ENCODE measurements around the gene ARFGEF3. TPM values are rescaled to one million over a fixed set of nuclear protein-coding genes. Genes with fewer than 3 reads are reported as not detected.

Gene ARFGEF3
- total RNA-seq, 1 experiment from 2014 or later, result 3.3 TPM

DNA sequence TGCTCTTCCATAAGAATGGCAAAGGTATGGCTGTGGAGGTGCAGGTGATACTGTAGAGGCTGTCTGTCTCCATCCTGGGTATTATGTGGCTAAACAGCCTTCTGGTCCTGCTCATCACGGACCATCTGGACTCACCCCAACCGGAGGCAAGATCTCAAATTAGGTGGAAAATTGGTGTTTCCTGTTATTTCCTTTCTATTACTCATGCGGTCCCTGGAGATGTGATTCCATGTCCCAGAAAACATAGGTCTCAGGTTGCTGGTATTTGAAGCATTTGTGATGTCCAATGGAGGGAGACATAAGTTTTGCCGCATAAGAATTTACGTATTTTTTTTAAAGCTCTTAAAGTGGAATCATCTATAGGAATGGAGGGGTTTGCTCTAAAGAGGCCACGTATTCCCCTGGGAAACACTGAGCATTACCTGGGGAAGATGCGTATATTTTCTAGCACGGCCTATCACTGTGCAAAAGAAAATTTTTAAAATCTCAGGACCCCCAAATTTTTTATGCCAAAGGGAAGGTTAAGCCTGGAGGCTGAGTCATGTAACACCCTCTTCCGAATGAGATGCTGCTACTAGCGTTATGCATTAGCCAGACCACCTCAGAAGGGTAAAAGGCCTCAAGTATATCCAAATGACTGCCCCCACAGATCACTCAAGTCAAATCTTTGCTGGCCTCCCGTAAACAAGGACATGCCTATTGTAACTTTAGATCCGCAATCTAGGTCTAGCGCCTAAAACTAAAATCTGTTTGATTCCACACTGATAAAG, 78.9 kb downstream of the ARFGEF3 start:
- DNase-seq (ENCODE audit: low read depth), result peak; percentile 86

DNA sequence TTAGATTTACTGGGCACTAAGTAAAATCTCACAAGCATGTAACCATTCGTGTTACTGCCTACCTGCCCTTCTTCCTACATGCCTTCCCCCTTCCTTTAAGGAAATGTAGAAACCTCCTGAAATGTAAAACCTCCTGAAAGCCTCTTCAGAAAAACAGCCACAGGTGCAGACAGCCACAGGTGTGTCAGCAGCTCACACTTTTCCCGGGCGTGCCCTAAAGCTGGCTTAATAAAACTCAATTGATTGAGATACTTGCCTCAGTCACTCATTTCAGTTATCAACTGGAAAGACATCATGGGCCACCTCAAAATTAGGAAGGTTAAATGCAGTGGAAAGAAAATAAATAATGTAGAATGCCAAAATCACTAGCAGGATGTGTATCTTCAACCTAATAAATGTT, 79.6 kb downstream of the ARFGEF3 start:
- DNase-seq (ENCODE audit: low read depth), result no peak

DNA sequence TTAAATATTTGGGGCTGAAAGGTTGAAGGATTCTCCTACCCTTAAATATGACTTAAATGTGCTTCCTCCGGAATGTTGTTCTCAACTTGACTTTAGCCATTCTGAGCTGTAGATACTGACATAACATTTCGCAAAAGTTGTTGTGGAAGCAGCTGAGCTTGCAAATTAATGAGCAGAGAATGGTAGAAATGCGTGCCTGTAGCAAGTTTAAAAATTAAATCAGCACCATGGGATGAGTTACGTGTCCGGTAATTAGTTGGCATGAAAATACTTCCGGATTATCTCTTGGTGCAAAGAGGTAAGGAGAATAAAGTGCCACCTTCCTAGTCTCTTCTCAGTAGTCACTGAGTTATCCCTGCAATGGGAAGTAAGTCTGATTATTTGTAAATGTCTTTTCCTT, 80.2 kb downstream of the ARFGEF3 start:
- no peak for DNase-seq (ENCODE audit: low read depth)

DNA sequence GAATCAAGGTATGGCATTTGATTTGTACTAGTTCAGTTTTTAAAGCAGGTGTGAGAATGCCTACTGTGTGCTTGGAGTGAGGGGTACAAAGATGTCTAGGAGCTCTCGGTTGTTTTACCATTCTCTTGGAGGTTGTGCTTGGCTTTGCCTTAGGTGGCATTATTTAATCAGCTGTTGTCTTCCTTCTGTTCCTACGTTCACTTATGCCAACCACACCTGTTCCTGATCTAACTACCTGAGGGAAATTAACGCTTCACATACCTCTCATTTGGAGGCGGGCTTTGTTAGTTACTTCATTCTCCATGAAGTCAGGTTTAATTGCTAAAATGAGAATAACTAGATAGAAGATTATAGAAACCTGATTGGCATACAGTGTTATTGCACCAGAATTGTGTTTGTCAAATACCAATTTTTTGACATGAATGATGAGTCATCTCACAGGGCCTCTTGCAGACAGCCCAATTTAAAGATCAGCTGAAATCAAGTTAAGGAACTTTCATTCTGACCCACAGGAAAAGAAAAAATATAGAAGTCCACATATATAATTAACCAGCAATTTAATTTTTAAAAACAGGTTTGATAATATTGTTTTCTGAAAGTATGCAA, 81.4 kb downstream of the ARFGEF3 start:
- DNase-seq (ENCODE audit: low read depth), result no peak

DNA sequence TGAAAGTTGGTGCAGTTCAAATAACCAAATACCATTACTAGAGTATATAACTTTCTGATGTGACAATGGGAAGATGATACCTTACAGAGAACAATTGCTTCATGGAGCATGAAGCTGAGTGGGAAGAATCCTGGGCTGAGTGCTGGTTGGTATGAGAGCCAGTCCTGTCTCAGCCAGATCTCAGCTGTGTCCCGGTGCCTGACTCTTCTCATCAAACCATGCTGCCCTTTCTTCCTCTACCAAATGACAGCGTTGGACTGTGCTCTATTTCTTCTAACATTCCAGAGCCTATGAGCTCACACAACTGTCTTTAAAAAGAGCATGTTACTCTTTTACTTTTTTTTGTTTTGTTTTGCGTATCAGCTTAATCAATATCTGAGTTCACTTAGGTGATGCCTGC, 84.0 kb downstream of the ARFGEF3 start:
- DNase-seq (ENCODE audit: low read depth), result no peak

DNA sequence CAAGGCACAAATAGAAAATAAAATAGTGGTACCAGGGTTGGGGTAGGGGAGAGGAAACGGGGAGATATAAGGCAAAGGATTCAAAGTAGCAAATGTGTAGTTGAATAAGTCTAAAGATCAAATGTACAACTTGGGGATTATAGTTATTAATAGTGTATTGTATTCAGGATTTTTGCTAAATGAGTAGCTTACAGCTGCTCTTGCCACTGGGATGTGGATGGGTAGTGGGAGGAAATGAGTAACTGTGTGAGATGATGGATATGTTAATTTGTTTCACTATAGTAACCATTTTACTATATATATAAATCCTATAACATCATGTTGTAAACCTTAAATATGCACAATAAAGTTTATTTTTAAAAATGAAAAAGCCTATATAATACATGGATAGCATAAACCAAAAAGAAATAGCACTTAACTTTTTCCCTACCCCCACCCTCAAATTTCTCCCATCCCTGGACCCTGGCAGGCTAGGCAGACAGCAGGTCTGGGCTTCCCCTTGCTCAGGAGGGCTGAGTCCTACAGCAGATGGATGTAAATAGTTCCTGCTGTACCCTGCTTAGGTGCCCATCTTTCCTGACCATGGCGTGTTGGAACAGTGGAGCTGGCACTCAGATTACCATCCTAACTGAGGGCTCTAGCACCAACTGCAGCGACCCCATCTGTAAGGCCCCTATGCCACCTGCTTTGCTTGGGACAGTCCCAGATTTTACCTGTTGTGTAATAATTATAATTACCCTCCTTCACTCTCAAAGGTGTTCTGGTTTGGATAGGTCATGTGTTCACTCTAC, 85.1 kb downstream of the ARFGEF3 start:
- no peak for DNase-seq (ENCODE audit: low read depth)

GRCh38 chr6:138248011-138248410, 86.3 kb downstream of the ARFGEF3 start:
- DNase-seq (ENCODE audit: low read depth), result no peak

DNA sequence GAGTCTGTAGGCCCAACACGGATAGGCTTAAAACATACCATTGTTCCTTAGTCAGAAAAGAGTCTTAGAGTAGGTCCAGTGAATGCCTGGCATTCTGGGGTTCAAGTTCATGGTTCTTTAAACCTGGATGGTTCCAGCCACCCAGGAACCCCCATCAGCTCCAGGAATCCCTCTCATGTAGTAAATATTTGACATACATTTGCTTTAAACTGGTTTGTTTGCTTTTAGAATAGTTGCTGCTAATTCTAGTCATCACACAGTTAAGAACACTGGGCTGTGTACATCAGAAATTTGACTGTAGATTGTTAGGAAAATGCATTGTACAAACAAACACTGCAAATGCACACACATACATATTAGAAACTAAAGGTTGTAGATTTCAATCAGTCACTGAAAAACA, 87.1 kb downstream of the ARFGEF3 start:
- no peak for DNase-seq (ENCODE audit: low read depth)

- no peak for DNase-seq (ENCODE audit: low read depth)
Observed at GRCh38 chr6:138250053-138250452, 88.3 kb downstream of the ARFGEF3 start.

GRCh38 chr6:138250513-138251247, 88.9 kb downstream of the ARFGEF3 start:
- DNase-seq (ENCODE audit: low read depth), result peak; percentile 68

- no peak for DNase-seq (ENCODE audit: low read depth)
Observed at GRCh38 chr6:138253731-138254130, 92.0 kb downstream of the ARFGEF3 start.

GRCh38 chr6:138255443-138255842, 93.7 kb downstream of the ARFGEF3 start:
- DNase-seq (ENCODE audit: low read depth), result no peak

DNA sequence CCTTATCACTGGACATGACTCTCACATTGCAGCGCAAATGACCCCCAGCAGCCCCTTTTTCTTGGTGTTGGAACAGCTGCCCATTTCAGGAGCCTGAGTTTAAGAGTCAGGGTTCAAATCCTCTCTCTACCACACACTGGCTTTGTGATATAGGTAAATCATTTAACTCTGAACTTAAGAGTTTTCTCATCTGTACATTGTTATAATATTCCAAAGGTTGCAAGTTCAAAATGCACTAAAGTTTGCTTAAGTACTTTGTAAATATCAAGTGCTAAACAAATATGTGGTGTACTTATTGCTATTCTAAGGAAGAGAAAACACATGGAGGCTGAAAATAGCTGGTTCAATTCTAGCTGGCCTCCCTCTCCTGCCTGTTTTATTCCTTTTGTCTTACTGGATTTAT, 95.9 kb downstream of the ARFGEF3 start:
- DNase-seq (ENCODE audit: low read depth), result no peak

- DNase-seq (ENCODE audit: low read depth), result no peak
Observed at GRCh38 chr6:138258197-138258596, 96.5 kb downstream of the ARFGEF3 start.

- no peak for DNase-seq (ENCODE audit: low read depth)
Observed at GRCh38 chr6:138258991-138259390, 97.3 kb downstream of the ARFGEF3 start.

- DNase-seq (ENCODE audit: low read depth), result no peak
Observed at GRCh38 chr6:138261116-138261780, 99.5 kb downstream of the ARFGEF3 start.

GRCh38 chr6:138263963-138264362, 102.2 kb downstream of the ARFGEF3 start:
- DNase-seq (ENCODE audit: low read depth), result no peak

- DNase-seq (ENCODE audit: low read depth), result no peak
Observed at GRCh38 chr6:138264372-138264880, 102.7 kb downstream of the ARFGEF3 start.

GRCh38 chr6:138266095-138266494, 104.4 kb downstream of the ARFGEF3 start:
- no peak for DNase-seq (ENCODE audit: low read depth)

DNA sequence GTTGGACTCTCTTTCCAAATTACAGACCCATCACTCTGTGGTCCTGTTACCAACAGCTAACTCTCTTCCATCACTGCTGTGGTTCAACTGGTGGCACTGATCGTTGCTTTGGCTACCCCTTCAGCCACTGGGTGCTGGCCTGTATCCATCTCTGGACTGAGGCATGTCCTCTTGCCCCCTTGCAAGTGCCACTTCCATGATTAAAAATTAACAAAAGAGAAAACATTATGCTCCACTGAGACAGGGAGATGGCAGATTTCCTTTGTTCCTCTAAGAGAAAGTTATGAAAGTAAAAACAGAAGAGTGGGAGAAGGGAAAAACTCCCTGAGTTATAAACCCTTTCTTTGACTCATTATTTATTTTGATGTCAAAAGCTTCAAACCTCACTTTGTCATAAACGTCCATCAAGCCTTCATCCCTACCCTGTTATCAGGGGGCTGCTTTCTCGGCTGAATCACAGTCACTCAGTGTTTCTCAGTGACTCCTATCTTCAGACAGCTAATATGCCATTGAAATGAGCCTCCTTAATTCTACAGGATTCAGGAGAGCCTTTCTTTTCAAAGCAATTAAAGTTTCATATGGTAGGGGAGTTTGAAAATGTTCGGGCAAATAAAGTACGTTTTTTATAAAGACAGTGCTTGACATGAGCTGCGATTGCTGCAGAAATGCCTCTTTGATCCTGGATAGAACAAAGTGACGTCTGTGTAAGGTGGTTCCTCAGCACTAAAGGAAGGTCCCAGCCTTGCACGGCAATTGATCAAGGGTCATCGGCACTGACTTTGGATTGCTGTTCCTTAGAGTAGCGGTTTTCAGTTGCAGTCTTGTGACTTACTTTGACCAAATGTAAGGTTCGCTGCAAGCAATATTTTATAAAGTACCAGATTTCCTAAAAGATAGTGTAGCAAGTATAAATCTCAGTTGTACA, 106.5 kb downstream of the ARFGEF3 start:
- no peak for DNase-seq (ENCODE audit: low read depth)

All from Daoy (cell line).